Ovary (tissue), 9 donors: Measurements from ENCODE around the gene CADPS. TPM values are rescaled to one million over a fixed set of nuclear protein-coding genes. Genes with fewer than 3 reads are reported as not detected.

Source experiments
- DNase-seq, 5 donors: peaks; one replicate each; pipeline ENCODE4 v3.0.0-alpha.2; 2019 to 2020
- H3K27ac ChIP-seq, 2 donors: fragments of 200-600 bp; one replicate each; pipeline versions ENCODE4 v1.5.1 to v1.8.0; 2019 to 2022
- H3K27me3 ChIP-seq: fragments of 200-600 bp; one replicate; pipeline ENCODE4 v1.8.0; 2022
- H3K36me3 ChIP-seq: fragments of 200-600 bp; sonication (generic); one replicate; pipeline ENCODE4 v1.5.1; 2019
- H3K4me1 ChIP-seq: one replicate; pipeline ENCODE4 v1.8.1; 2013; ENCODE audit warnings: mild to moderate bottlenecking, moderate library complexity; ENCODE audit not compliant: insufficient read depth
- H3K4me3 ChIP-seq: fragments of 200-600 bp; sonication (generic); one replicate; pipeline ENCODE4 v1.5.1; 2017
- H3K9me3 ChIP-seq, 2 donors: fragments of 200-600 bp in 1 of 2; sonication (generic) in 1 of 2; one replicate each; pipeline versions ENCODE4 v1.5.1 to v1.8.1; 2013 to 2019; ENCODE audit warnings: mild to moderate bottlenecking in 1 of 2, moderate library complexity in 1 of 2
- EP300 ChIP-seq: sonication (generic); formaldehyde crosslinking; IDR thresholded peaks from one replicate; pipeline ENCODE4 v1.6.1; 2017; ENCODE audit warnings: antibody characterized with exemption
- POLR2A ChIP-seq: fragments of 450-650 bp; IDR thresholded peaks from one replicate; pipeline ENCODE4 v1.6.1; 2017; ENCODE audit warnings: antibody characterized with exemption, mild to moderate bottlenecking, moderate library complexity
- WGBS, 3 donors: extraction: QIAGEN DNeasy Blood & Tissue Kit in 1 of 3; methylation state at CpG; one replicate each; pipeline versions ENCODE4 v1.1.5 to v1.1.7; 2013 to 2017; 5-methylcytosine and 5-hydroxymethylcytosine counted together
- intact Hi-C, 4 donors: fragments of 100-400 bp; cut with DNase I; formaldehyde crosslinking; loops; one replicate each; pipeline versions ENCODE4 v1.11.0 to v1.15.1; 2022 to 2023
- polyA plus RNA-seq, 2 donors: library from polyadenylated mRNA; stranded (reverse); fragments of 200-250 nt in 1 of 2; fragments of 350-450 nt in 1 of 2; fragmentation: Illumina TruSeq in 1 of 2; extraction: RNeasy Lipid Tissue Mini Kit (QIAGEN cat#74804) in 1 of 2; gene quantifications; one replicate each; pipeline ENCODE4 v1.2.3, GENCODE V29; 2013 to 2014
- total RNA-seq, 7 donors: library from RNA; depleted of rRNA in 2 of 7; stranded (reverse); fragments of >200 nt in 2 of 7; fragmentation: NEBNext Ultra II Directional in 3 of 7; extraction: Animal tissue kit (Norgen Biotek cat#: 25700) in 3 of 7; gene quantifications; one replicate each; pipeline versions ENCODE4 v1.1.0 to v1.2.4, GENCODE V29; 2016 to 2023
- TF ChIP-seq, protein P1 (sequence below), 3 donors: fragments of 450-650 bp in 2 of 3; fragments of 200-600 bp in 1 of 3; IDR thresholded peaks; one replicate each; pipeline versions ENCODE4 v1.5.1 to v1.8.0; 2016 to 2022; ENCODE audit warnings: antibody characterized with exemption in 3 of 3, mild to moderate bottlenecking in 1 of 3
- donor health status: DM: no; HTN: no; CAD: no; lungs with moderate emphysema.
- donor health status: DM: no; HTN: no; CAD: no.
- donor health status: Bipolar disorder and iron deficiency.
- donor health status: DM: yes; HTN: yes; CAD: no.
- donor health status: DM: no; HTN: no; CAD: no.
- donor health status: DM: yes; HTN: yes; CAD: no.

The CADPS gene
- total and polyA plus RNA-seq, 9 donors = 0.90 to 6.8 (median 2.8) TPM

DNA sequence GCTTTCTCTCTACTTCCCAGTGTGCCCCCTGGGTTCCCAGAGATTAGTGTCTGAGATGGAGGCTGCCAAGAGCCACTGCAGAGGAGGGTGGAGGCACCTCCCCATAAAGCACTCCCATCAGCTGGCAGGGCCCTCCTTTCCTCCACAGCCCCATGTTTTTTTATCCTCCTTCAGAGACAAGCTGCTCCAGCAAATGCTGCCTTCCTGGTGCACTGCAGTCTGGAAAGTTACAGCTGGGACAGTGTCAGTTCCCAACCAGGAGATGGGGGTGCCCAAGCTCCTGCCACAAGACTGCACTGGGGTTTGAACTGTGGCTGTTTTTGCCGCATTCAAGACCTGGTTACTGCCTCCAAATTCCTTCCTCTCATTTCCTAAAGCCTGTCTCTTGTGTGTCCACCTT lies 206.1 kb downstream of the CADPS start:
- no peak overlapping the region for H3K27ac ChIP-seq
- H3K27me3 ChIP-seq = no peaks in the 10 kb centered on the region
- peaks cover 2% of the 10 kb centered on the region for H3K4me1 ChIP-seq
- DNase-seq = no peak
- intact Hi-C loops = no loop called here
- no peak overlapping the region for H3K4me3 ChIP-seq
- 75 to 90% (median 81%) methylated on average over 1 of the region's 1 CpG for WGBS, 3 donors
- no peaks in the 10 kb centered on the region for H3K36me3 ChIP-seq
- TF ChIP-seq EP300 = no peak
- no peak for TF ChIP-seq POLR2A
- TF ChIP-seq, protein P1, sequence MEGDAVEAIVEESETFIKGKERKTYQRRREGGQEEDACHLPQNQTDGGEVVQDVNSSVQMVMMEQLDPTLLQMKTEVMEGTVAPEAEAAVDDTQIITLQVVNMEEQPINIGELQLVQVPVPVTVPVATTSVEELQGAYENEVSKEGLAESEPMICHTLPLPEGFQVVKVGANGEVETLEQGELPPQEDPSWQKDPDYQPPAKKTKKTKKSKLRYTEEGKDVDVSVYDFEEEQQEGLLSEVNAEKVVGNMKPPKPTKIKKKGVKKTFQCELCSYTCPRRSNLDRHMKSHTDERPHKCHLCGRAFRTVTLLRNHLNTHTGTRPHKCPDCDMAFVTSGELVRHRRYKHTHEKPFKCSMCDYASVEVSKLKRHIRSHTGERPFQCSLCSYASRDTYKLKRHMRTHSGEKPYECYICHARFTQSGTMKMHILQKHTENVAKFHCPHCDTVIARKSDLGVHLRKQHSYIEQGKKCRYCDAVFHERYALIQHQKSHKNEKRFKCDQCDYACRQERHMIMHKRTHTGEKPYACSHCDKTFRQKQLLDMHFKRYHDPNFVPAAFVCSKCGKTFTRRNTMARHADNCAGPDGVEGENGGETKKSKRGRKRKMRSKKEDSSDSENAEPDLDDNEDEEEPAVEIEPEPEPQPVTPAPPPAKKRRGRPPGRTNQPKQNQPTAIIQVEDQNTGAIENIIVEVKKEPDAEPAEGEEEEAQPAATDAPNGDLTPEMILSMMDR (IDR thresholded peaks at IDR 0.05) = no peak
- H3K9me3 ChIP-seq = no peaks in the 10 kb centered on the region

DNA sequence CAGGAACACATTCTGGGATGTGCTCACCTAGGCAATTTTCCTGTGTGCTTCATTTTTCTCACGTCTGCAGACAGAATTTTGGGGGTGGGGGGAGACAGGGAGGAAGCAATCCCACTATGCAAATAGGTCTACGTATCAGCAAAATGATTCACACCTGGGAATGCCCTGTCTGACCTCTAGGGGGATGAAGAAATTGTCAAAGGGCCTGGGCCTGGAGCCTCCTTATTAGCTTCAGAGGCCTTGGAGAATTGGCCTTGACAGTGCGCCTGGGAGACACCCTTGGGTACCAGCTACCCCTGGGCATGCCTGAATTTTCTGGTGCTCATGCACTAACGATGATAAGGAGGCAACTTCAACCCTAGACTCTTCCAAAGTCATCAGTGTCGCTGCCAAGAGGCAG lies 207.5 kb downstream of the CADPS start:
- Histone ChIP-seq H3K27me3 (no peaks in the 10 kb centered on the region), H3K4me3 (no peak overlapping the region), H3K27ac (no peak overlapping the region), H3K4me1 (peaks cover 2% of the 10 kb centered on the region), H3K9me3 (no peaks in the 10 kb centered on the region), H3K36me3 (no peaks in the 10 kb centered on the region)
- DNase-seq = no peak
- WGBS, 3 donors = 83 to 92% (median 92%) methylated on average over 5 of the region's 5 CpGs
- TF ChIP-seq EP300 = no peak
- TF ChIP-seq, protein P1 (IDR thresholded peaks at IDR 0.05) = no peak
- TF ChIP-seq POLR2A = no peak
- intact Hi-C loops = no loop called here

DNA sequence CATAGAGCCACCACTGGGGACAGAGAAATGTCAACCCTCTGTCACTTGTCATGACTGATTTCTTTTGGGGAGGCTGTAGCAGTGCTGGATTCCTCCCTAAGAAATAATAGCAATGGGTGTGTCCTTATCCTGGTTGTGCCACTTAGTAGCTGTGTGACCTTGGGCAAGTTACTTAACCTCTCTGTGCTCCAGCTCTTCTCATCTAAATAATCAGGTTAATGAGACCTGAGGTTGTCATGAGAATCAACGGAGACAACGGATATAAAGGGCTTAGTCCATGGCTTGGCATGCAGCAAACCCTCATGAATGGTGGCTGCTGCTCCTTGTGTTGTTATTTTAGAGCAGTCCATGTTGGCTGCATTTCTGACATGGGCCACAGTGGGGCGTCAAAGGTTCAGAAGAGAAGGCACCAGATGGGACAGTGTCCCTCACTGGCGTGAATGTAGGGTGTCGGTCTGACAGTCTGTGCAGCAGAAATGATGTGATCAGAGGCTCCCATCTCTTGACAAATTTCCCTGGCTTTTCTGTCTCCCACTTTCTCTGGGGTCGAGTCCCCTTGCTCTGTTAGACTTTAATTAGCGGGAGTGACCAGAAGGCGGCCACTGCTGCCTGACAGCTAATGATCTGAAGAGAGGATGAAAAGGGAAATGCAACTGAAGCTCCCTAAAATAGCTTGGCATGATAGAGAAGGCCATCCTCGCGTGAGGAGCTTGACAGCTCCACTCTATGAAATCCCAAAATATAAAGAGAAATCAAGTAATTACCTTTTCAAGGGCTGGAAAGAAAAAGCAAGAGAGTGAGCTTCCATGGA lies 209.4 kb downstream of the CADPS start:
- Histone ChIP-seq H3K36me3 (no peaks in the 10 kb centered on the region), H3K9me3 (no peaks in the 10 kb centered on the region), H3K27me3 (no peaks in the 10 kb centered on the region), H3K4me1 (no peaks in the 10 kb centered on the region), H3K27ac (no peak overlapping the region), H3K4me3 (no peak overlapping the region)
- intact Hi-C loops = no loop called here
- TF ChIP-seq, protein P1 (IDR thresholded peaks at IDR 0.05) = peak in 1 of 3 donors; percentile 28
- TF ChIP-seq POLR2A (no peak), EP300 (no peak)
- 1 to 6% (median 3%) methylated on average over 10 of the region's 10 CpGs for WGBS, 3 donors
- peak; percentile 11 to 71 (median 55) for DNase-seq

DNA sequence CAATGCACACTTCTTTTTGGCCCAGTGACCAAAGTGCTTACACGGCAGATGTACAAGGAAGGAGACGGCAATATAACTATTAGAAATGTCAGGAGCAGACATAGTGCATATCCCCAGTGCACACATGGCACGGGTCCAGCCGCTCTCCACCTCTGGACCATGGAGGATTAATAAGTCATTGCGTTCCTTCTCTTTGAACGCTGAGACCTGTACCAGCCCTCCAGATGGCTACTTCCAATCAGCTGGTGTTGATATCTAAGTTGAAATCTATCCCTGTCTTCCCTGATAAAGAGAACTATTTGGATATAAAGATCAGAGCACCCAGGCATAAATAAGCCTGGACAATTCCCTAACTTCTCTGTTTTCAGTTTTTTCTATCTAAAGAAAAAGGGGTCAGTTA lies 212.5 kb downstream of the CADPS start:
- TF ChIP-seq EP300 = no peak
- TF ChIP-seq POLR2A = no peak
- TF ChIP-seq, protein P1 (IDR thresholded peaks at IDR 0.05) = no peak
- no peaks in the 10 kb centered on the region for H3K27me3 ChIP-seq
- 50 to 59% (median 56%) methylated on average over 6 of the region's 6 CpGs for WGBS, 3 donors
- no peaks in the 10 kb centered on the region for H3K9me3 ChIP-seq
- no peak for DNase-seq
- no peak overlapping the region for H3K4me3 ChIP-seq
- intact Hi-C loops = no loop called here
- H3K36me3 ChIP-seq = no peaks in the 10 kb centered on the region
- no peak overlapping the region for H3K27ac ChIP-seq
- peaks cover 3% of the 10 kb centered on the region for H3K4me1 ChIP-seq
